Right kidney (tissue), 1 donor: ENCODE data around the gene GNG13.
"Not testable (repeated sequence)": the region's sequence is repeated elsewhere in the genome, so short reads cannot be mapped to it uniquely, and the experiment has no call there.

Experiments
- DNase-seq: peaks from one replicate; pipeline ENCODE4 v3.0.0-alpha.2; 2016

GNG13 gene

DNA sequence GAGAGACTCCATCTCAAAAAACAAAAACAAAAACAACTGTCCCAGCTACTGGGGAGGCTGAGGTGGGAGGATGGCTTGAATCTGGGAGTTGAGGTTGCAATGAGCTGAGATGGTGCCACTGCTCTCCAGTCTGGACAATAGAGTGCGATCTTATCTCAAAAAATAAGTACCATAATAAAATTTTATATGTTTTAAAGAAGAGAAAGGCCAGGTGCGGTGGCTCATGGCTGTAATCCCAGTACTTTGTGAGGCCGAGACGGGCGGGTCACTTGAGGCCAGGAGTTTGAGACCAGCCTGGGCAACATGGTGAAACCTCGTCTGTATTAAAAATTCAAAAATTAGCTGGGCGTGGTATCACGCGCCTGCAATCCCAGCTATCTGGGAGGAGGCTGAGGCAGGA, 23.7 kb downstream of the GNG13 start:
- no peak for DNase-seq

DNA sequence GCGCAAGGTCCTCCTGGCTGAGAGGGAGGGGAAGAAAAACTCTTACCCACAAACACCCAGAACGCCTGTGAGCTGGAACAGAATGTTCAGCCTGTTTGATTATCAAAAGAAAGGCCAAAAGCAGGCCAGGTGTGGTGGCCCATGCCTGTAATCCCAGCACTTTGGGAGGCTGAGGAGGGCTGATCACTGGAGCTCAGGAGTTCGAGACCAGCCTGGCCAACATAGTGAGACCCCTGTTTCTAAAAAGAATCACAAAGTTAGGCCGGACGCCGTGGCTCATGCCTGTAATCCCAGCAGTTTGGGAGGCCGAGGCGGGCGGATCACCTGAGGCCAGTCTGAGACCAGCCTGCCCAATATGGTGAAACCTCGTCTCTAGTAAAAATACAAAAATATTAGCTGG, 24.2 kb downstream of the GNG13 start:
- DNase-seq = not testable (repeated sequence)

DNA sequence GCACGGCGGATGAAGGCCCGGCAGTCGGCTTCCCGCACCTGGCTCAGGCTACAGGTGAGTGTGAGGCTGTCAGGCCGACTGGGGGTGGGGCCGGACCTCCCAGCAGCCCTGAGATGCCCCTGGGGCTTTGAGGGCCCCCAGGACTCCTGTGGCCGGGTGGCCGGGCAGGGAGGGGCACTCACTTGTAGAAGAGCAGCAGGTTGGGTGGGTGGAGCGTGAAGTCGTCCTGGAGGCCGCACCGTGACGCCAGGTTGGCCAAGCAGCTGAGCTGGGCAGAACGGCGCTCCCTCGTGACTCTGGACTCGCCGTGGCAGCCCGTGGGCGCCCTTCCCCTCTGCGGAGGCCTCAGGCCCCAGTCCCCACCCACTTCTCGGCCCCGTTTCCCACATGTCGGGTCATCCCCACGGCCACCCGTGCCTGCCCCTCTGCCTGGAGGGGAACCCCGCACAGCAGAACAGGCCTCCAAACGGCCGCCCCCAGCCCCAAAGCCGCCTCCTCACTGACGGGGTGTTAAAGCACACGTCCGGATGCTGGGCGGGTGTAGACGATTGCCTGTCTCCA, 25.2 kb downstream of the GNG13 start:
- DNase-seq = no peak

DNA sequence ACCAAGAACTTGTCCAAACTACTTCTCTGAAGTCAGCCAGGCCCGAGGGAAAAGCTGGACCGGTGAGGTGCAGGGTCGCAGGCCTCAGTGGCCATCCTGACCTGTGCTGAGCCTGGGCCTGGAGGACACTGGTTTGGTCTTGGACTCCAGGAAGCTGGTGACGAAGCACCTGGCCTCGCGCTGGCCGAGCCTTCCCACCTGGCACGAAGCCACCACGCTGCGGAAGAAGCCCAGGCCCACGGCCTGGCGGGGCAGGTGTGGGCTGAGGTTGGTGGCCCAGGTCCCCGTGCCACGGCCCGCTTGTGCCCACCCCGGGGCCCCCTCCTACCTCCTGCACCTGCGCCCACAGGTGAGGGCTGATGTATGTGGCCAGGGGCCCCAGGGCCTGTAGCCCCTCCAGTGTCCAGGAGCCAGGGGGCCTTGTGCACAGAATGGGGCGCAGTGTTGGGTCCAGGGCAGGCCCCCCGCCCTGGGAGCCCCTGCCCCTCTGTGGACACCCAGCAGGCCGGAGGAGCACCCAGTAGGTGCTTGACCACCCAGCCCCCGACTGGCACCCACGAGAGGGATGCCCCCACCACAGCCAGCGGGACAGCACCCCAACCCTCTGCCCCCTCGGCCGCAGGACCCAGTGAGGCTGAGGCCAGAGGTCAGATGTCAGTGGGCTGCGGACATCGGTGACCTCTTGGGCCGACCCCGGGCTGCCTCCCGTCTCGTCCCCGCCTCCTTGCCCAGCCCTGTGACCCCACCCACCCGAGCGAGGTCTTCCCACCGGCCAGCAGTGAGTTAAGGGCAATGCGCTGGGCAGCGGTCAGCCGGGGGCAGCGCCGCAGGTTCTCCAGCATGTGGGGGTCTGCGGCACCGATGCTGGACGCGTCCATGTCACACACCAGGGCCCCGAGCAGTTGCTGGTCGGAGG, 26.2 kb downstream of the GNG13 start:
- DNase-seq = no peak

DNA sequence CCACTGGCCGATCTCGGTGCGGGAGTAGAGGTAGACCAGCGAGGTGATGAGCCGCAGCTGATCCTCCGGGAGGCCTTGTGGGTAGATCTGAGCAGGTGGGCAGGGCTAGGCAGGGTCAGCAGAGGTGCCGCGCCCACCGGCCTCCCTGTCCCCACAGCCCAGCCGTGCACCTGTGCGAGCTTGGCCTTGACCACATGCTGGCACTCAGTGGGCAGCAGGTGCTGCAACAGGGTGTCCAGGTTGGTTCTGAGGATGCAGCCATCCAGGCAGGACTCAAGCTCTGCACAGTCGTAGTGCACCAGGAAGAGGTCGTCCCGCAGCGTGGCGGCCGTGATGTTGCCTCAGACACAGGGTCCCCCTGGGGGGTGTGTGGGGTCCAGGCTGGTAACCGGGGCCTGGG, 27.6 kb downstream of the GNG13 start:
- no peak for DNase-seq

DNA sequence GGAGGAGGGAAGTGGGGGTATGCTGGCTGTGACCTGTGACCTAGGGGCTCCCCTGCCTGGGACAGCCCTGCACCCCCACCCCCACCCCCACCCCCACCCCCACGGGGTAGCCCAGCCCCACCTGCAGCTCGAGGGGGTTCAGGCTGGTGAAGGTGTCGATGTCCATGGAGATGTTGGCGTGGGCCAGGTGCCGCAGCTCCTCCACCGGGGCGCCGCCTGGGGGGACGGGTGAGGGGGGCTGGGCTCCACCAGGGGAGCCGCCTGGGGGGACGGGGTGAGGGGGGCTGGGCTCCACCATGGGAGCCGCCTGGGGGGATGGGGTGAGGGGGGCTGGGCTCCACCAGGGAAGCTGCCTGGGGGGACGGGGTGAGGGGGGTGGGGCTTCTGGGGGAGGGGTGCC, 30.1 kb downstream of the GNG13 start:
- no peak for DNase-seq

DNA sequence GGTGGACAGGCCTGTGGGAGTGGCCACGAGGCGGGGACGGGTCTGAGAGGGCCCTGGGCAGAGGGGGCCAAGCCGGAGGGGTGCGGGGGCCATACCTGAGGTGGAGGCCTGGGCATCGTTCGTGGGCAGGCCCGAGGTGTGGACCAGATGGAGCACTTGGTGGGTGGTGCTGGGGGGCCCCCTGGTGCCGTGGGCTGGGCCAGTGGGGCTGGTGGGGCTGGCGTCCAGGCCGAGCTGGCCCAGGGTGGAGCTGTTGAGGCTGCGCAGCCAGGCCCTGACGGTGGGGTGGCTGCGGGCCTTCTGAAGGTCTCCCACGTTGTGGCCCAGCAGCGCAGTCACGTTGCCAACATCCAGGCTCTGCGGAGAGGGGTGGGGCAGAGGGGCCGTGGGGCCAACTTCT, 30.6 kb downstream of the GNG13 start:
- no peak for DNase-seq

DNA sequence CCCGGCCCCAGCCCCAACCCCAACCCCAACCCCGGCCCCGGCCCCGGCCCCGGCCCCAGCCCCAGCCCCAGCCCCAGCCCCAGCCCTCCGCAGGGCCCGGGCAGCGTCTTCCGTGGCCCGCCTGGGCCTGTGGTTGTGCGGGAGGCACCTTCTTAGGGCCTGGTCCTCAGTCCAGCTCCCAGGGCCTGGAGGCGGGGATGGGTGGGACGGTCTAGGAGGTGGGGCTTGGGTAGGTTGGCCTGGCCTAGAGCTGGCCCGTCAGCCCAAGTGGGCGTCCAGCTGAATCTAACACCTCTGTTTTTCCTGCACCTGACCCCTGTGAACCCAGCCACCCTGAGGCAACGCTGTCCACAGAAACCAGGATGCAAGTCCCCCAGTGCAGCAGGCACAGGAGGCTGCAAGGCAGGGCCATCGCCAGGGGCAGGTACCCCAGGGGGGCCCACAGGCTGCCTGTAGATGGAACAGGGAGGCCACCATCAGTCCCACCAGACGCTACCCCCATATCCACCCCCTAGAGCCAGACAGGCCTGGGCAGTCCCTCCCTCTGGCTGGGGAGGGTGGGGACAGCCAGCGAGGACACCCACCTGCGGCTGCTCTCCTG, 31.2 kb downstream of the GNG13 start:
- no peak for DNase-seq

DNA sequence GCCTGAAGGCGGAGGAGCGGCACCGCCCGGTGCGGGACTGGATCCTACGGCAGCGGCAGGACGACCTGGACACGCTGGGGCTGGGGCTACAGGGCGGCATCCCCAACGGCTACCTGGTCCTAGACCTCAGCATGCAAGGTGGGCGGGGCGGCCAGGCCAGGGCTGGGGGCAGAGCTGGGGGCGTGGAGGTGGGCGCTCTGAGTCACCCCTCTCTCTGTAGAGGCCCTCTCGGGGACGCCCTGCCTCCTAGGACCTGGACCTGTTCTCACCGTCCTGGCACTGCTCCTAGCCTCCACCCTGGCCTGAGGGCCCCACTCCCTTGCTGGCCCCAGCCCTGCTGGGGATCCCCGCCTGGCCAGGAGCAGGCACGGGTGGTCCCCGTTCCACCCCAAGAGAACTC, 32.1 kb downstream of the GNG13 start:
- DNase-seq = no peak

DNA sequence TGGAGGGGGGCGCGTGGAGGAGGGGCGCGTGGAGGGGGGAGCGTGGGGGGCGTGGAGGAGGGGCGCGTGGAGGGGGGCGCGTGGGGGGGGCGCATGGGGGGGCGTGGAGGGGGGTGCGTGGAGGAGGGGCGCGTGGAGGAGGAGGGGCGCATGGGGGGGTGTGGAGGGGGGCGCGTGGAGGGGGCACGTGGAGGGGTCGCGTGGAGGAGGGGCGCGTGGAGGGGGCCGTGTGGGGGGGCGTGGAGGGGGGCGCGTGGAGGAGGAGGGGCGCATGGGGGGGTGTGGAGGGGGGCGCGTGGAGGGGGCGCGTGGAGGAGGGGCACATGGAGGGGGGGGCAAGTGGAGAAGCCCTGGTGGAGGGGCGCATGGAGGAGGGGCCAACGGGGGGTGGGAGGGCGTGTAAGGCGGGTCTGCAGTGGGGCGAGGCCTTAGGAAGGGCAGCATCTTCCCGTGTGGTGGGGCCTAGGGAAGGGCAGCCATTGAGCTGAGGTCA, 32.7 kb downstream of the GNG13 start:
- DNase-seq = no peak

DNA sequence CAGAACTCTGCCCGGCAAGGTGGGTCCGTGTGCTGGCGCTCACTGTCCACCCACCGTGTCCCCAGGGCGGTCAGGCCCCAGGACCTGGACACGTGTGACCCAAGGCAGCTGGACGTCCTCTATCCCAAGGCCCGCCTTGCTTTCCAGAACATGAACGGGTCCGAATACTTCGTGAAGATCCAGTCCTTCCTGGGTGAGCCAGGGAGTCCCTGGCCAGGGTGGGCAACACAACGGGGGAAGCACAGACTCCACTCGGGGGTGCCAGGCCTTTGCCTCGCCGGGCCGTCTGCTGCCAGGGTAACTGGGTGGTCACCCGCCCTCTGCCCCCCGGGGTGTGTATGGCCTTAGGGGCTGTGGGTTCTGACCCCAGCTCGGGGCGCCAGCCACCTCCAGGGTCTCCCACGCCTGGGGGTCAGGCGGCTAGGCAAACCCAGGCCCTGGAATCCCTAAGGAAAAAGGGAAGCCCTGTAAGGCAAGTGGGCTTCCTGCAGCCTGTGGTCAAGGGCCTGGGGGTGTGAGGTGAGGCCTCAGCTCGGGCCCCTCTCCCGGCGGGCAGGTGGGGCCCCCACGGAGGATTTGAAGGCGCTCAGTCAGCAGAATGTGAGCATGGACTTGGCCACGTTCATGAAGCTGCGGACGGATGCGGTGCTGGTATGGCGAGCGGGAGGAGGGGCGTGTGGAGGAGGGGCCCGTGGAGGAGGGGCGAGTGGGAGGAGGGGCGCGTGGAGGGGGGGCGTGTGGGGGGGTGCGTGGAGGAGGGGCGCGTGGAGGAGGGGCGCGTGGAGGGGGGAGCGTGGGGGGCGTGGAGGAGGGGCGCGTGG, 33.5 kb downstream of the GNG13 start:
- DNase-seq = no peak

DNA sequence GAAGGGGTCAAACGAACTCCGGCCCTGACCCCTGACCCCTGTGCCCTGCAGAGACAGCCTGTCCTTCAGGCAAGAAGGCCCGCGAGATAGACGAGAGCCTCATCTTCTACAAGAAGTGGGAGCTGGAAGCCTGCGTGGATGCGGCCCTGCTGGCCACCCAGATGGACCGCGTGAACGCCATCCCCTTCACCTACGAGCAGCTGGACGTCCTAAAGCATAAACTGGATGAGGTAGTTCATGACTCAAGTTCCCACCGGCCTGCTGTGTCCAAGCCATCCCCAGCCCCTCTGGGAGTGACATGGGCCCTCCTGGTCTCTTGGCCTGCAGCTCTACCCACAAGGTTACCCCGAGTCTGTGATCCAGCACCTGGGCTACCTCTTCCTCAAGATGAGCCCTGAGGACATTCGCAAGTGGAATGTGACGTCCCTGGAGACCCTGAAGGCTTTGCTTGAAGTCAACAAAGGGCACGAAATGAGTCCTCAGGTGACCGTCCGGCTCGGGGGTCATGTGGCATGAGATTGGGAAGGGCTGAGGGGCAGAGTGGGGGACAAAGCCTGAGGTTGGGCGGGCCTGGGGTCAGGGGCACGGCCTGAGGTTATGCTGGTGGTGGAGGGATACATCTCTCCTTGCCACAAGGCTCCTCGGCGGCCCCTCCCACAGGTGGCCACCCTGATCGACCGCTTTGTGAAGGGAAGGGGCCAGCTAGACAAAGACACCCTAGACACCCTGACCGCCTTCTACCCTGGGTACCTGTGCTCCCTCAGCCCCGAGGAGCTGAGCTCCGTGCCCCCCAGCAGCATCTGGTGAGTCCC, 34.3 kb downstream of the GNG13 start:
- DNase-seq = no peak

DNA sequence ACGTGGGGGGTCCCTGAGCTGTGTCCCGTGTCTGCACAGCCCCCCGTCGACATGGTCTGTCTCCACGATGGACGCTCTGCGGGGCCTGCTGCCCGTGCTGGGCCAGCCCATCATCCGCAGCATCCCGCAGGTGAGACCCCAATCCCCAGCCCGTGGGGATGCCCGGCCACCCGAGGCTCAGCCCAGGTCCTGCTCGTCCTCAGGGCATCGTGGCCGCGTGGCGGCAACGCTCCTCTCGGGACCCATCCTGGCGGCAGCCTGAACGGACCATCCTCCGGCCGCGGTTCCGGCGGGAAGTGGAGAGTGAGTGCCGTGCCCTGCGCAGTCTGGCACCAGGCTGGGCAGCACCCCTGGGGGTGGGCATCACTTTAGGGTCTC, 35.1 kb downstream of the GNG13 start:
- no peak for DNase-seq

DNA sequence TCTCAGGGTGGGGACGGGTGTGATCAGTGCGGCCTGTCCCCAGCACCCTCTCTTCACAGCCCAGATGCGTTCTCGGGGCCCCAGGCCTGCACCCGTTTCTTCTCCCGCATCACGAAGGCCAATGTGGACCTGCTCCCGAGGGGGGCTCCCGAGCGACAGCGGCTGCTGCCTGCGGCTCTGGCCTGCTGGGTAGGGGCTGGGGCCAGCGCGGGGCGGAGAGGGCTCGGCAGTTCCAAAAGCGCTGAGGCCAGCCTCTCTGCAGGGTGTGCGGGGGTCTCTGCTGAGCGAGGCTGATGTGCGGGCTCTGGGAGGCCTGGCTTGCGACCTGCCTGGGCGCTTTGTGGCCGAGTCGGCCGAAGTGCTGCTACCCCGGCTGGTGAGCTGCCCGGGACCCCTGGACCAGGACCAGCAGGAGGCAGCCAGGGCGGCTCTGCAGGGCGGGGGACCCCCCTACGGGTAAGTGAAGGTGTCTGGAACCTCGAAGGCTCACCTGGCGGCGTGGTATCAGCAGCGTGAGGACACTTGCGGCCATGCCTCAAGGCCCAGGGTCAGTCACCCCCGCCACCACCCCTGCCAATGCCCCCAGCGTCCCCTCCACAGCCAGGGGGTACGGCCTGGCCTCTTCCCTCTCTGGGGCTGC, 35.6 kb downstream of the GNG13 start:
- no peak for DNase-seq

DNA sequence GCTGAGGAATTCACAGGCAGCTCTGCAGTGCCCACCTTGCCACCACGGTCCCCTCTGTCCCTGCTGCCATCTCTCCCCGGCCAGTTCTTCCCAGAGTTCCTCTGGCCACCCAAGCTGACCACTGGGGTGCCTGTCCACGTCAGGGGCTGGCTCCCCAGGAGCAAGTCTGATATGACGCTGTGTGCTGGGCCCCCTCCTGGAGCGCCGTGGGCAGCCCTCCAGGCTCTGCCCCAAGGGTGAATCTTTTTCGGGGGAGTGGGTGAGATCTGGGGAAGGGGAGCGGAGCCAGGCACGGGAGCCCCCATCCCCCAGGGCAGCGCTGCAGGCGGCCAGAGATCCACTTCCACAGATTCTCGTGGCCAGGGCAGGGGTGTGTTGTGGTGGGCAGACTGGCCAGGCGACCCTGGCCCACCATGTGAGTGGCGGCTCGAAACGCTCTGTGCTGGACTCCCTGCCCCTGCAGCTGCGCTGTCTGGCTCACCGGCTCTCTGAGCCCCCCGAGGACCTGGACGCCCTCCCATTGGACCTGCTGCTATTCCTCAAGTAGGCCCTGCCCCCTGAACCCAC, 36.3 kb downstream of the GNG13 start:
- DNase-seq = no peak

DNA sequence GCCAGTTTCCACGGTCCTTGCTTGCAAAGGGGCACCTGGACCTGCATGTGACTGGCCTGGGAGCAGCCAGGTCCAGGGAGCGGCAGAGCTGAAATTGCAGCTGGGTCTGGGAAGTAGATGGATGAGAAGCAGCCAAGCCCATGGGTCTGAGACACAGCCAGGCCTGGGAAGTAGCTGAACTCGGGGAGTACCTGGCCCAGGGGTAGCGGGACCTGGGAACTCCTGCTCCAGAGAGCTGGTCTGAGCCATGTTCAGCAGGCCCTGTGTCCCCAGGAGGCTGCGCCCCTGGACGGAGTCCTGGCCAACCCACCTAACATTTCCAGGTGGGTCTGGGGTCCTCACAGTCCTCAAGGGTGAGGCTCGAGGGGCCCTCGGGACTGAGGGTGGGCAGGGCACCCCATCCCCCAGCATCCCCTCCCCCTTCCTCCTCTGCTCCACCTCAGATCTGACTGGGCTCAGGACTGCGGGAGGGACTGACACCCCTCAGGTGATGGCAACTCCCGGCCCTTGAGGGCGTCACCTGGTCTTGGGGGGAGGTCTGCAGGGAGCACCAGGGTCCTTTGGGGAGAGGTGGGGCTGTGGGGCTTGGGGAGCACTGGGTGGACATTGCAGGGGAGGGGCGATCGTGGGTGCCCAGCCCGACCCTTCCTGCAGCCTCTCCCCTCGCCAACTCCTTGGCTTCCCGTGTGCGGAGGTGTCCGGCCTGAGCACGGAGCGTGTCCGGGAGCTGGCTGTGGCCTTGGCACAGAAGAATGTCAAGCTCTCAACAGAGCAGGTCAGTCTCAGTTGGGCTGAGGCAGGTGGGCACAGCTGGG, 37.0 kb downstream of the GNG13 start:
- no peak for DNase-seq

DNA sequence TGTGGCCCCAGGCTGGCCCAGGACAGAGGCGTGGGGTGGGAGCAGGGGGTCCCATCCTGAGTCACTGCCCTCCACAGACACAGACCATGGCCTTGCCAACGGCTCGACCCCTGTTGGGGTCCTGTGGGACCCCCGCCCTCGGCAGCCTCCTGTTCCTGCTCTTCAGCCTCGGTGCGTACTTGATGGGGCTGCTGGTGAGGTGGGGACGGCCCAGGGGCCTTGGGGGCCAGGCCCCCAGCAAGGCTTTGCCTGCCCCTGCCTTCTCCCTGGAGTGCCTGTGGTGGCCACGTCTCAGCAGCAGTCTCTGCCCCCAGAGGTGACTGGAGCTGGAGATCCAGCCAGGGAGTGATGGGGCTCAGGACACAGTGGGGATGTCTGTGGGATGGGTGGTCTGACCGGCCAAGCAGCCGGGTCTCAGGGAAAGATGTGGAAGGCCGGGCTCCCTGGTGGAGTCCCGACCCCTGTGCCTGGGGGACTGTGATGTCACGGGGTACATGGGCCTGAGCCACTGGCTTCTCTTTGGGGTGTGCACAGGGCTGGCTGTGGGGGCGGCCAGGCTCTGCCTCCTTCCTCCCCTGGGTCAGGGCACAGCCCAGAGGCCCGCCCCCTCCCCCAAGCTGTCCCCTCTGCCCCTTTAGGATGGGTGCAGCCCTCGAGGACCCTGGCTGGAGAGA, 37.8 kb downstream of the GNG13 start:
- DNase-seq = no peak

DNA sequence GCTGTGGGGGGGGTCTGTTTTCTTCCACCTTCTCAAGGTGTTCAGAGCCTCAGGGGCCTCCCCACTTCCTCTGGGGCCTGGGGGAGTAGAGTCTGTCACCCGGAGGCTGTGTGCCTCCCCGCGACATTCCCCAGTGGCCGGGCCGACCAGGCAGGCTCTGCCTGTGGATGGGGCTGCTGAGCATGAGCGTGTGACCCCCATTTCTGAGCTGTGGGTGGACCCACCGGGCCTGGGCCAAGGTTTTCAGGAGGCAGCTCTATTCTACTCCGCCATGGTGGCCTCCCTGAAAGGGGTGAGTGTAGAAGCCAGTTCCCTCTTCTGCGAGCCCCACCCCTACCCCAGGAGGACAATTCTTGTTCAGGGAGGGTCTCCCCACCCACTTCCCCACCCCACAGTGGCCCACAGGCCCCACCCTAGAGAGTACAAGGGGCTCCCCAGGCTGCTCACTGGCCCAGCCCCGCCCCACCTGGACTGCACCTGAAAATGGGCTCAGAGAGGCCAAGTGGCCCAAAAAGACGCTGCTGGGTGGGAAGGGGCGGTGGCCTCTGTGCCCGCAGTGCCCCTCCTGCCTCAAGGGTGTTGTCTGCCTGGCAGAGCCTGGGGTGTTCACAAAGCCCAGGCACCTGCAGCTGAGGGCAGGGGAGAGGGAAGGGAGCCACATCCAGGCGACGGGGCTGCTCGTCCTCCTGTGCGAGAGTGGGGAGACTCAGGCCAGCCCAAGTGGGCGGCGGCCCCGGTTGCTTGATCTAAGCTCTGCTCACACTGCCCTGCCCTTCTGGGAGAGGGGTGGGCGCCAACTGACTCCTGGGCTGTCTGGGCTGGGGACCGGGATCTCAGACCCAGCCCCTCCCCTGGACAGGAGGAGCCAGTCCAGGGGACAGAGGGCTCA, 38.7 kb downstream of the GNG13 start:
- DNase-seq = no peak
